Epithelial cell of umbilical artery (primary cell): ENCODE measurements around the gene MGAT4D. TPM values are rescaled to one million over a fixed set of nuclear protein-coding genes. Genes with fewer than 3 reads are reported as not detected.

Experiments used
- total RNA-seq: library from RNA; depleted of rRNA; stranded (reverse); fragments of >200 nt; gene quantifications from 2 replicates; pipeline ENCODE4 v1.2.3, GENCODE V29; 2014

MGAT4D gene
- not detected in 2 replicates for total RNA-seq

GRCh38 chr4:140497747-140498636, at the start of gene MGAT4D:
MGAT4D (minus strand) TSS chr4:140498293; CDS start chr4:140498222, 71 bp downstream.

GRCh38 chr4:140523857-140524742, 26.0 kb upstream of the MGAT4D start, which contains the start of gene ELMOD2:
ELMOD2 (plus strand) TSS chr4:140524168; CDS start chr4:140525429, 1,261 bp downstream.

GRCh38 chr4:140427106-140427918, 70.8 kb downstream of the MGAT4D start, which contains the start of gene CLGN:
CLGN (minus strand) TSS chr4:140427648; CDS start chr4:140413078, 14,570 bp downstream.

Other genes with a start within 250 kb of the MGAT4D start
- gene SCOC, start 124.6 kb downstream of the MGAT4D start, total RNA-seq, result 65.6 and 74.5 TPM in 2 replicates
- gene CLGN, start 70.6 kb downstream of the MGAT4D start, total RNA-seq, result 0.32 and 2.1 TPM in 2 replicates
- 25.3 and 27.1 TPM in 2 replicates for gene ELMOD2, start 25.9 kb upstream of the MGAT4D start, total RNA-seq
- 0.32 TPM in 1 of 2 replicates, not detected in the other for gene UCP1, start 70.7 kb upstream of the MGAT4D start, total RNA-seq